Lower leg skin (tissue), 3 donors: ENCODE results near the gene MPRIP.

Experiments used
- POLR2A ChIP-seq, 2 donors: fragments of 450-650 bp; IDR thresholded peaks; one replicate each; pipeline ENCODE4 v1.6.1; 2016 to 2017; ENCODE audit warnings: antibody characterized with exemption in 2 of 2, mild to moderate bottlenecking in 1 of 2, moderate library complexity in 1 of 2
- TF ChIP-seq, protein P1 (sequence below), 3 donors: fragments of 450-650 bp; IDR thresholded peaks; one replicate each; pipeline ENCODE4 v1.5.1; 2016; ENCODE audit warnings: antibody characterized with exemption in 3 of 3, mild to moderate bottlenecking in 3 of 3, moderate library complexity in 2 of 3

DNA sequence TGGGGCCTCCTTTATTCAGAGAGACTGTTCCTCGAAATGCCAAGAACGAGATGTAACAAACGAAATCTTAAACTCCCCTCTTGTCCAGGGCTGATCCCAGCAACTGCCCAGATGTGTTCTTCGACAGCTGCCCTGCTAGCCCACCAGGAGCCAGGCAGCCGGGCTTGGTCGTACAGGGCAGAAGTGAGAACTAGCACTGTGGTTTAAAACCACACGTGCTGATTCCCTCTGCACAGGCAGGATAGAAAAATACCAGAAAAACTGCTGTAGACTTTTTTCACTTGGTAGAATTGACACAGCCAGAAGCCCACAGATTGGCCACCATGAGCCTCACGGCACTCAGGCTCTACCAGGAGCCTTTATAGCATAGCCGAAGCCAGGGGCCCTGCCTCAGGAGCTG, 130.7 kb downstream of the MPRIP start:
- TF ChIP-seq, protein P1, sequence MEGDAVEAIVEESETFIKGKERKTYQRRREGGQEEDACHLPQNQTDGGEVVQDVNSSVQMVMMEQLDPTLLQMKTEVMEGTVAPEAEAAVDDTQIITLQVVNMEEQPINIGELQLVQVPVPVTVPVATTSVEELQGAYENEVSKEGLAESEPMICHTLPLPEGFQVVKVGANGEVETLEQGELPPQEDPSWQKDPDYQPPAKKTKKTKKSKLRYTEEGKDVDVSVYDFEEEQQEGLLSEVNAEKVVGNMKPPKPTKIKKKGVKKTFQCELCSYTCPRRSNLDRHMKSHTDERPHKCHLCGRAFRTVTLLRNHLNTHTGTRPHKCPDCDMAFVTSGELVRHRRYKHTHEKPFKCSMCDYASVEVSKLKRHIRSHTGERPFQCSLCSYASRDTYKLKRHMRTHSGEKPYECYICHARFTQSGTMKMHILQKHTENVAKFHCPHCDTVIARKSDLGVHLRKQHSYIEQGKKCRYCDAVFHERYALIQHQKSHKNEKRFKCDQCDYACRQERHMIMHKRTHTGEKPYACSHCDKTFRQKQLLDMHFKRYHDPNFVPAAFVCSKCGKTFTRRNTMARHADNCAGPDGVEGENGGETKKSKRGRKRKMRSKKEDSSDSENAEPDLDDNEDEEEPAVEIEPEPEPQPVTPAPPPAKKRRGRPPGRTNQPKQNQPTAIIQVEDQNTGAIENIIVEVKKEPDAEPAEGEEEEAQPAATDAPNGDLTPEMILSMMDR (IDR thresholded peaks at IDR 0.05): no peak
- TF ChIP-seq POLR2A (IDR thresholded peaks at IDR 0.05): no peak
